ENCODE results near the gene RASAL2. TPM values are rescaled to one million over a fixed set of nuclear protein-coding genes. Genes with fewer than 3 reads are reported as not detected.

Gene RASAL2
- total and polyA plus RNA-seq, 2 donors (not counting 1 experiment from before 2014, with no cell fraction given): 0.12 TPM; not detected in 1

DNA sequence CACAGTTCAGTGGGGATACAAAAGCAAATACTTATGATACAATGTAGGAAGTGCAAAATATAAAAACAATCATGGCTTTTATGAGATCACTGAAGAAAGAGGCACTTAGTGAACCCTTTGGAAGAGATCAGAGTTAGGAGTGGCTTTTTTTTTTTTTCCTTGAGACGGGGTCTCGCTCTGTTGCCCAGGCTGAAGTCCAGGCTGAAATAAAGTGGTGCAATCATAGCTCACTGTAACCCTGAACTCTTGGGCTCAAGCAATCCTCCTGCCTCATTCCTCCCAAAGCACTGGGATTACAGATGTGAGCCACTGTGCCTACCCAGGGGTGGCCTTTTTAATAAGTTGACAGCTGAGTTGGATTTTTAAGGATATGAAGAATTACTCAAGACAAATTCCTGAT, 17.3 kb upstream of the RASAL2 start:
- ChIA-PET POLR2A (no interaction called here), CTCF (no interaction called here)
- intact Hi-C loops (cut with micrococcal nuclease): no loop called here
- Histone ChIP-seq H3K9me3 (ENCODE audit: control extremely low read depth in 1 of 3, control insufficient read depth in 2 of 3, insufficient read depth in 1 of 3, low read length in 2 of 3) (peaks cover 0 to 3% (median 0%) of the 10 kb centered on the region in 3 donors), H3K36me3 (replicated peaks in 1 of 2; ENCODE audit: control extremely low read depth in 1 of 2, control insufficient read depth in 1 of 2, extremely low read depth in 1 of 2, insufficient read depth in 2 of 2, low read length in 1 of 2) (no peaks in the 10 kb centered on the region), H3K4me1 (ENCODE audit: control insufficient read depth in 2 of 2, insufficient read depth in 2 of 2, low read length in 2 of 2) (no peaks in the 10 kb centered on the region), H3K4me3 (ENCODE audit: control extremely low read depth in 1 of 5, extremely low read depth in 1 of 5, insufficient read depth in 1 of 5, low read depth in 2 of 5, low read length in 4 of 5) (no peak overlapping the region), H3K4me2 (replicated peaks; ENCODE audit: low read depth, low read length, poor library complexity, severe bottlenecking) (no peak overlapping the region), H3K79me2 (ENCODE audit: control insufficient read depth, insufficient read depth, low read length) (no peaks in the 10 kb centered on the region), H3K27ac (ENCODE audit: low read length in 2 of 2) (no peak overlapping the region), H3K9ac (ENCODE audit: low read length) (no peak overlapping the region), H2AFZ (ENCODE audit: insufficient read depth, low read depth, low read length, poor library complexity, severe bottlenecking) (no peak overlapping the region), H3K27me3 (replicated peaks in 1 of 4; ENCODE audit: control extremely low read depth in 1 of 4, control insufficient read depth in 3 of 4, insufficient read depth in 4 of 4, low read length in 3 of 4) (peaks cover 0 to 4% (median 1%) of the 10 kb centered on the region in 4 experiments), H4K20me1 (ENCODE audit: control insufficient read depth, insufficient read depth, low read length, poor library complexity, severe bottlenecking) (no peaks in the 10 kb centered on the region)
- no peak for TF ChIP-seq EZH2 (IDR thresholded peaks at IDR 0.05; ENCODE audit: borderline replicate concordance, insufficient read depth, low read depth, low read length, poor library complexity, severe bottlenecking)
- TF ChIP-seq, protein P1, sequence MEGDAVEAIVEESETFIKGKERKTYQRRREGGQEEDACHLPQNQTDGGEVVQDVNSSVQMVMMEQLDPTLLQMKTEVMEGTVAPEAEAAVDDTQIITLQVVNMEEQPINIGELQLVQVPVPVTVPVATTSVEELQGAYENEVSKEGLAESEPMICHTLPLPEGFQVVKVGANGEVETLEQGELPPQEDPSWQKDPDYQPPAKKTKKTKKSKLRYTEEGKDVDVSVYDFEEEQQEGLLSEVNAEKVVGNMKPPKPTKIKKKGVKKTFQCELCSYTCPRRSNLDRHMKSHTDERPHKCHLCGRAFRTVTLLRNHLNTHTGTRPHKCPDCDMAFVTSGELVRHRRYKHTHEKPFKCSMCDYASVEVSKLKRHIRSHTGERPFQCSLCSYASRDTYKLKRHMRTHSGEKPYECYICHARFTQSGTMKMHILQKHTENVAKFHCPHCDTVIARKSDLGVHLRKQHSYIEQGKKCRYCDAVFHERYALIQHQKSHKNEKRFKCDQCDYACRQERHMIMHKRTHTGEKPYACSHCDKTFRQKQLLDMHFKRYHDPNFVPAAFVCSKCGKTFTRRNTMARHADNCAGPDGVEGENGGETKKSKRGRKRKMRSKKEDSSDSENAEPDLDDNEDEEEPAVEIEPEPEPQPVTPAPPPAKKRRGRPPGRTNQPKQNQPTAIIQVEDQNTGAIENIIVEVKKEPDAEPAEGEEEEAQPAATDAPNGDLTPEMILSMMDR (IDR thresholded peaks at IDR 0.05): no peak
- H3K4me3 Mint-ChIP-seq: no peak overlapping the region
- H3K27ac Mint-ChIP-seq: no peak overlapping the region
- ATAC-seq (ENCODE audit: low read depth) (no peak), DNase-seq (no peak)
- no CpG with 5 or more reads among the region's 2 CpGs for WGBS (ENCODE audit: insufficient coverage)
- peaks cover 12% of the 10 kb centered on the region for H3K27me3 Mint-ChIP-seq
- H3K9me3 Mint-ChIP-seq (ENCODE audit: insufficient read depth): no peaks in the 10 kb centered on the region
- no peaks in the 10 kb centered on the region for H3K4me1 Mint-ChIP-seq

DNA sequence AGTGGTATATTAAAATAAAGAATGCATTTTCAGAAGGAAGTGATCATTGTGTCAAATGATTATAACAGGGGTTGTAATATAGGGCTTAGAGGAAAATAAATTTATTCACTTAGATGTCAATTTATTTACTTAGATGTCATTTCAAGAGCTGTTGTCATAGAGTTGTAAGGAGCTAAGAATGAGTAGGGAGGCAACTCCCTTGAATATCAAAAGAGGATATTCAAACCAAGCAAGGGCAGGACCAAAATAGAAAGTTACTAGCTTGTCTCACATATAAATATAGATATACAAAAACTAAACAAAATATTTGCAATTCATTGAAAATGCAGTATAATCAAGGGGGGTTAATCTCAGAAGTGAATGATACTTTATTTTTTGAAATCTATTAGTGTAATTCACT, 16.0 kb upstream of the RASAL2 start:
- no peak overlapping the region for H3K4me3 ChIP-seq (ENCODE audit: control extremely low read depth in 1 of 5, extremely low read depth in 1 of 5, insufficient read depth in 1 of 5, low read depth in 2 of 5, low read length in 4 of 5)
- no peaks in the 10 kb centered on the region for H3K4me1 Mint-ChIP-seq
- H3K4me3 Mint-ChIP-seq: no peak overlapping the region
- no peak overlapping the region for H3K4me2 ChIP-seq (replicated peaks; ENCODE audit: low read depth, low read length, poor library complexity, severe bottlenecking)
- ChIA-PET POLR2A (no interaction called here), CTCF (no interaction called here)
- no peaks in the 10 kb centered on the region for H3K79me2 ChIP-seq (ENCODE audit: control insufficient read depth, insufficient read depth, low read length)
- no peak overlapping the region for H3K9ac ChIP-seq (ENCODE audit: low read length)
- ATAC-seq (ENCODE audit: low read depth) (no peak), DNase-seq (no peak)
- H3K27ac Mint-ChIP-seq: no peak overlapping the region
- H2AFZ ChIP-seq (ENCODE audit: insufficient read depth, low read depth, low read length, poor library complexity, severe bottlenecking): no peak overlapping the region
- H3K9me3 Mint-ChIP-seq (ENCODE audit: insufficient read depth): no peaks in the 10 kb centered on the region
- intact Hi-C loops (cut with micrococcal nuclease): no loop called here
- peaks cover 12% of the 10 kb centered on the region for H3K27me3 Mint-ChIP-seq
- no peaks in the 10 kb centered on the region for H4K20me1 ChIP-seq (ENCODE audit: control insufficient read depth, insufficient read depth, low read length, poor library complexity, severe bottlenecking)
- TF ChIP-seq EZH2 (IDR thresholded peaks at IDR 0.05; ENCODE audit: borderline replicate concordance, insufficient read depth, low read depth, low read length, poor library complexity, severe bottlenecking): no peak
- H3K36me3 ChIP-seq (replicated peaks in 1 of 2; ENCODE audit: control extremely low read depth in 1 of 2, control insufficient read depth in 1 of 2, extremely low read depth in 1 of 2, insufficient read depth in 2 of 2, low read length in 1 of 2): no peaks in the 10 kb centered on the region
- H3K27me3 ChIP-seq (replicated peaks in 1 of 4; ENCODE audit: control extremely low read depth in 1 of 4, control insufficient read depth in 3 of 4, insufficient read depth in 4 of 4, low read length in 3 of 4): peaks cover 0 to 4% (median 1%) of the 10 kb centered on the region in 4 experiments
- peaks cover 0 to 3% (median 0%) of the 10 kb centered on the region in 3 donors for H3K9me3 ChIP-seq (ENCODE audit: control extremely low read depth in 1 of 3, control insufficient read depth in 2 of 3, insufficient read depth in 1 of 3, low read length in 2 of 3)
- no peak overlapping the region for H3K27ac ChIP-seq (ENCODE audit: low read length in 2 of 2)
- H3K4me1 ChIP-seq (ENCODE audit: control insufficient read depth in 2 of 2, insufficient read depth in 2 of 2, low read length in 2 of 2): no peaks in the 10 kb centered on the region
